GM18507 (cell line): ENCODE measurements around the gene ABTB1.

Experiments
- DNase-seq: peaks from one replicate; pipeline ENCODE4 v3.0.0; 2011; ENCODE audit warnings: low read depth; ENCODE audit not compliant: insufficient read length; ENCODE audit errors: extremely low spot score
- FAIRE-seq: peaks from 2 replicates; lab custom pipeline; 2011; peaks lifted over from hg19 to GRCh38; lab: Jason Lieb, UNC

ABTB1 gene

DNA sequence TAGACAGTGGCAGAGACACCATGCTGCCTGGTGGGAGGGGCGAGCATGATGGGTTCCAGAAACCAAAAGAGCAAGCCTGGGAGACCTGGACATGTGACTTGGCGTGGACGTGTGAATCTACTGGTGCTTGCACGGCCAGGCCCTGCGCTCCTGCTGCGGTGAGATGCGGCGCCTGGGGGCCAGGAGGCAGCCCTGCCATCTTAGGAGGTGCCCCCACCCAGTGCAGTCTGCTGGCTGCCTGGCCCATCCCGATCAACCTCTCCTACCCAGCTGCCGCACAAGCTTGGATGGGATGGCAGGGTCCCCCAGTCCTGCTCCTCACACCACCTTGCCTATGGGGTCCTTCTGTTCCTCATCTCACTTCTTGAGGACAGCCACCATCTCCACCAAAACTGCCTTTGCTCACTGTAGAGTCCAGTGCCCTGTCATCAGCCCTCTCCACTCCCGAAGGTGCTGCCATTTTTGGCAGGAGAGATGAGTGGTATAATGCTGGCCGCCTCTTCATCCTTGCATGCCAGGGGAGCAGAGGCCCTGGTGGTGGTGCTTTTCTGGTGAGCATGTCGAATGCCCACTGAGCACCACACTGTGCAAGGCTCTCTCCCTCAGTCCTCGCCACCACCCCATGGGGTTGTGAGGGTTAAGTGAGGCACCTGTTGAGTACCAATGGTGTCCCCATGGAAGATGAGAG, 3.1 kb upstream of the ABTB1 start:
- FAIRE-seq: no peak
- no peak for DNase-seq

DNA sequence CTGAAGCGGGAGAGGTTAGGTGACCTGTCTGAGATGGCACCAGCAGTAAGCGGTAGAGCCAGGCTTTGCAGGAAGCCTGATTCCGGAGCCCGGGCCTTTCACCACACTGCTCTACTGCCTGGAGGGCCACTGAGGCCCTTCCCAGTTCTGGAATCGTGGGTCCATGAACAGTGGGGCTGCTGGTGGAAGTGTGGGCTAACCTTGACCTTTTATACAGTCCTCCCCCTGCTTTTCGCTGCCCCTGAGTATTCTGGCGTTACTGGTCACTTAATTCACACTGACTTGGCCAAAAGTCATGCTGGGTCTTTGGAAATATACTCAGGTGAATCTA, 2.6 kb upstream of the ABTB1 start:
- FAIRE-seq: no peak
- no peak for DNase-seq

DNA sequence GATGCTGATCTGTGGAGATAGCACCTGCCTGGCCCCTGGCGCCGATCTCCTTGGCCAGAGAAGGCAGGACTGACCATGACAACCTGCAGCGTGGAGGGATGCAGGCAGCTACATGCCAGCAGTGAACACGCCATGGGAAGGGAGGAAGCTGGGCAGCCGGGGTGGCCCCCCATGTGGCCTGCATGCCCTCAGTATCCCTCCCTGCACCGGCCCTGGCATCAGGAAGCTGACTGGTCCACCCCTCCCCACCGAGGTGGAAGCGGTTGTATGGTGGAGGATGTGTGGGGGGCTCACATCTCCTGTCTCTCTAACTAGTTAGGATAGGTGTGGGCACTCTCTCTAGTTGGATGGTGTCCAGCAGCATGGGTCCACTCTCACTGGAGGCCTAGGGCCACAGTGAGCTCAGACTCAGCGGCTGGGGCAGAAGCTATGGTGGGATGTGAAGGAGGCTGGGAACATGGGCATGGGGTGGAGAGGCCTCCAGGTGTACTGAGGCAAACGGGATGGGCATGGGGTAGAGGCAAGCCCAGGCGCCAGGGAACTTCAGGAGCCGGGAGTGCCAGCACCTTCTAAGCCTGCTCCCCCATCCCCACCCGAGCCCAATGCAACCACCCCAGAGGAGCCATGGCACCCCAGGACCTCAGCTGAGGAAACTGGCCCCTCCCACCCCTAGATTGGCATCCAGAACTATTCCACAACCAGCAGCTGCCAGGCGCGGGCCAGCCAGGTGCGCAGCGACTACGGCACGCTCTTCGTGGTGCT, 1.8 kb upstream of the ABTB1 start:
- DNase-seq: no peak
- no peak for FAIRE-seq

DNA sequence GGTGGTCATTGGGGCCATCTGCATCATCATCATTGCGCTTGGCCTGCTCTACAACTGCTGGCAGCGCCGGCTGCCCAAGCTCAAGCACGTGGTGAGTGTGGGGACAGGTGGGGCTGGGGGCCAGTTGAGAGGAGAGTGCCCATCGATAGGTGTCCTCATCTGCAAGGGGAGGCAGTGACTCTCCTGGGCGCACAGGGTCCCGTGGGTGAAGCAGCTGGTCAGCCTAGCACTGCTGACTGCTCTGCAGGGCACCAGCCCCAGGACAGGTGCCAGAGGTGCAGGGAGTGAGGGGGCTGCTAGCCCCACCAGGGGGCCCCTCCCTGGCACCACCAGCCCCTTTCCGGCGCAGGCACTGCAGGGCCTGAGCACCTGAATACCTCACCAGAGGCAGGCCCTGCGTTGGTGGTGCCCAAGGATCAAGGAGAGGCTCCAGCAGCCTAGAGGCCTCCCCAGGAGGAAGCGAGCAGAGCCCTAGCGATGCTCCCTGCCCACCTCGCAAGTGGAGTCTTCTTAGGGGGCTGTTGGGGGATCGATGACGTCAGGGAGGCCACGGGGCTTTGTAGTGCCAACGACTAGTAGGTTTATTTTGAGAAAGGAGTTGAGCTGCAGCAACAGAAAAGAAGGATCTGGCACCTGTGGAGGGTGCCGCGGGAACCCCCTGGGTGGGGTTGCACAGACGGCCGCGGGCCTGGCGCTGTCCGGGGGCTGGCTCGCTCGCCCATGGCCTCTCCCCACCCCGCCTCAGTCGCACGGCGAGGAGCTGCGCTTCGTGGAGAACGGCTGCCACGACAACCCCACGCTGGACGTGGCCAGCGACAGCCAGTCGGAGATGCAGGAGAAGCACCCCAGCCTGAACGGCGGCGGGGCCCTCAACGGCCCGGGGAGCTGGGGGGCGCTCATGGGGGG, 976 bp upstream of the ABTB1 start:
- no peak for FAIRE-seq
- DNase-seq: no peak

DNA sequence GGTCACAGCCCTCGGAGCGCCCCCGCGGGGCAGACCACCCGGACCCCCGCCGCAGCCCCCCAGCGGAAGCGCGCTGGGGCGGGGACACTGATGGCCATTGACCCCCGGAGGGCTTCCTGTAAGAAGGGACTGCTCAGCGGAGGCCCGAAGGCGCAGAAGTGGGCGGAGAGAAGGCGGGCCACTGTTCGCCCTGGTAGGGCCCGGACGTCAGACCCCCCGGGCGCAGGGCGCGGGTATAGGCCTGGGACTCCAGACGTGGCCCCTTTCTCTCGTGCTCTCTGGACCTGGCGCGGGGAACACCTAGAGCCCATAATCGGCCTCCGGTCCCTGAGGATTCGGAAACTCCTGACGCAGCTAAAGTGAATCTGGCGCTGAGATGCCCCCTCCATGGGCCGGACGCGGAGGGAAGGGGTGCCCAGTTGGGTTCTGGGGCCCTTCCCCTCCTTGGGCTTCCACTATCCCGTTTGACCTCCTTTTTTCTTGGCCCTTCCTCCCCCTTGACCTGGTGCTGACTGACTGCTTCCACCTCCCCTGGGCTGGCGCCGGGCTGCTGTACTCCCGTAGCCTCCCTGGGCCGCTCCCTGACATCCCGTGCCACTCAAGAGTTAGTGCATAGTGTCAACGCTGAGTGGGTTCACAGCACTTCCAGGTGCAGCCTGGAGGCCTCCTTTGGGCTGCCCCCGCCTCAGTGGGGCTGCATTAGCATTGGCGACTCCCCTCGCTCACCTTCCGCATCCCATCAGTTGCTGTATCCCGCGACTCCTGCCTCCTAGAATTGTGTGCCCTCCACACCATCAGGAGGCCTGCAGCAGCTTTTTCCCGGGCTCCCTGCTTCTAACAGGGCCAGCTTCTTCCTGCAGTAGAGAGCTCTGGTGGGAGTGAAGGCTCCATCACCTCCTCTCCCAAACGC, 694 bp downstream of the ABTB1 start:
- no peak for DNase-seq
- no peak for FAIRE-seq

DNA sequence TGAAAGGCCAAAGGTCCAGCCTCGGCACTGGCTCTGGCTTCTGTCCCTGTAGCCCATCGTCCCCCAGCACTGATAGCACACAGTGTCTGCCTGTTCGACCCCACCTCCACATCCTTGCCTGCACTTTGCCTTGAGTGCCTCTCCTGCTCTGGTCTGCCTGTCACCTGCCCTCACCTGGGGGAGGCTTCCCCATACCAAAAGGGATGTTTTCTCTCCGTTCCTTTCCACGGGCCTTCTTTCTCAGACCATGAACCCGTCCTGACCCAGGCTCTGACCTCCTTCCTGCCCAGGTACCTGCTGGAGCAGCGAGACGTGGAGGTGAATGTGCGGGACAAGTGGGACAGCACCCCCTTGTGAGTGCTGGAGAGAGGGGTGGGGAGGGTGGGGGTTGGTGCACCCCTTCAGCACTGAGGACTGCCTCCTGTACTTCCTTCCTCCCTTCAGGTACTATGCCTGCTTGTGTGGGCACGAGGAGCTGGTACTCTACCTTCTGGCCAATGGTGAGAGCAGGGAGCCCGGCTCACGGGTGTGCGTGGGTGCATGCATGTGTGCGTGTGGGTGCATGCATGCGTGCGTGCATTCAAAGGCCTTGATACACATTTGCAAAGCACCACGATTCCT, 1.5 kb downstream of the ABTB1 start:
- DNase-seq: no peak
- no peak for FAIRE-seq

DNA sequence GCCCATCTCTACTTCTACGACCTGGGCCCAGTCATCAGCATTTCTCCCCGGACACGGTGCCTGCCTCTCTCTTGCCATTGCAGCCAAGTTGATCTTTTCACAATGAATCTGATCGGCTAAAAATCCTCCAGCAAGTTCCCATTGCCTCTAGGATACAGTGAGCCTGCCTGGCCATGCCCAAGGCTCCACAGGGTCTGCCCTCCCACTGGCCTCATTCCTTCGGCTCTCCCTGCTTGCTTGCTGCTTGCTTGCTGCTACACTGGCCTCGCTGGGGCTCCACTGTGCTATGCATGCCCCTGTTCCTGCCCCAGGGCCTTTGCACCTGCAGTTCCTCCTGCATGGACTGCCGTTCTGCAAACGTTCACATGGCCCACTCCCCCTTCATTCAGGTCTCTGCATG, 2.0 kb downstream of the ABTB1 start:
- FAIRE-seq (no peak), DNase-seq (no peak)

DNA sequence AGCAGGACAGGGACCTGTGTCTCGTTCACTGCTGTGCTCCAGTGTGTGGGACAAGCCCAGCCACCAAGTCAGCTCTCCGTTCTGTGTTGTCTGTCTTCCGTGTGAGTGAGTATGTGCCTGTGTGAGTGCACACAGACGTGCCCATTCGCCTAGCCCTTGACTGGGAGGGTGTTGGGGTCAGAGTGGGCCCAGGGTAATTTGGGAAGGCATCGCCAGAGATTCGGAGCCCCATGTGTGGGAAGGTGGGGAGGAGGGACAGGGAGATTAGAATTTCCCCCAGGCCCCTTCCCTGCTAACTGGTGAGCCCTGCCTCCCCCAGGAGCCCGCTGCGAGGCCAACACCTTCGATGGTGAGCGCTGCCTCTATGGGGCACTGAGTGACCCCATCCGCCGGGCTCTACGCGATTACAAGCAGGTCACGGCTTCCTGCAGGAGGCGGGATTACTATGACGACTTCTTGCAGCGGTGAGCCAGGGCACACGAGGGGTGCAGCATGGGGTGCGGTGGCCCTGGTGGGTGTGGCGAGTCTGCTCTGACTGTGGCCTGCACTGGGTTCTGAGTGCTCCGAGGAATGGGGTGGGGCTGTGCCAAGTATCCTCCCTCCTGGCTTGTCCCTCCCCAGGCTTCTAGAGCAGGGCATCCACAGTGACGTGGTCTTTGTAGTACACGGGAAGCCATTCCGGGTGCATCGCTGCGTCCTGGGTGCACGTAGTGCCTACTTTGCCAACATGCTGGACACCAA, 3.1 kb downstream of the ABTB1 start:
- FAIRE-seq (no peak), DNase-seq (no peak)

DNA sequence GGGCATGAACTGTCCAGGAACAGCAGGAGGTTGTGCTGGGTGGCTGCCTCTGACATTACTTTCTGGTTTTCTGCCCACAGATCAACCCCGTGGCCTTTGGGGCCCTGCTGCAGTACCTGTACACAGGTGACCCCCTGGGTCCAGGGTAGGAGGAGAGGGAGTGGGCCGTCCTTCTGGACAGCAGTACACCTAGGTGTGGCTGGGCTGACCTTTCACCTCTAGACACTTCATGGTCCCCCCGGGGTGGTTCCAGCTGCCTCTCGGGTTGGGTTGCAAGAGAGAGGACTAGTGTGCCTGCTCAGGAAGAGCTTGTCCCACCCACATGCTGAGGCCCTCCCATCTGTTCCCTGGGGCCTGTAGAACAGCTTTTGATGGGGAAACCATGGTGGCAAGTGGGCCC, 3.7 kb downstream of the ABTB1 start:
- no peak for DNase-seq
- no peak for FAIRE-seq

DNA sequence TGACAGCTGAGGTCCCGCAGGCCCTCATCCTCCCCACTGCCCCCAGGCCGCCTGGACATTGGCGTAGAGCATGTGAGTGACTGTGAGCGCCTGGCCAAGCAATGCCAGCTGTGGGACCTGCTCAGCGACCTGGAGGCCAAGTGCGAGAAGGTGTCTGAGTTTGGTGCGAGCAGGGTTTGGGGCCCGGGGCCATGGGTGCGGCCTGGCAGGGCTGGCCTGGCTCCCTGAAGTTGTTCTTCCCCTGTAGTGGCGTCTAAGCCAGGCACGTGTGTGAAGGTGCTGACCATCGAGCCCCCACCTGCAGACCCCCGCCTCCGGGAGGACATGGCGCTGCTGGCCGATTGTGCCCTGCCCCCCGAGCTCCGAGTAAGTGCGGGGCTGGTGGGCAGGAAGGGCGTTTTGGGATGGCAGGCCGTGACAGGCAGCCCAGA, 4.2 kb downstream of the ABTB1 start:
- no peak for FAIRE-seq

DNA sequence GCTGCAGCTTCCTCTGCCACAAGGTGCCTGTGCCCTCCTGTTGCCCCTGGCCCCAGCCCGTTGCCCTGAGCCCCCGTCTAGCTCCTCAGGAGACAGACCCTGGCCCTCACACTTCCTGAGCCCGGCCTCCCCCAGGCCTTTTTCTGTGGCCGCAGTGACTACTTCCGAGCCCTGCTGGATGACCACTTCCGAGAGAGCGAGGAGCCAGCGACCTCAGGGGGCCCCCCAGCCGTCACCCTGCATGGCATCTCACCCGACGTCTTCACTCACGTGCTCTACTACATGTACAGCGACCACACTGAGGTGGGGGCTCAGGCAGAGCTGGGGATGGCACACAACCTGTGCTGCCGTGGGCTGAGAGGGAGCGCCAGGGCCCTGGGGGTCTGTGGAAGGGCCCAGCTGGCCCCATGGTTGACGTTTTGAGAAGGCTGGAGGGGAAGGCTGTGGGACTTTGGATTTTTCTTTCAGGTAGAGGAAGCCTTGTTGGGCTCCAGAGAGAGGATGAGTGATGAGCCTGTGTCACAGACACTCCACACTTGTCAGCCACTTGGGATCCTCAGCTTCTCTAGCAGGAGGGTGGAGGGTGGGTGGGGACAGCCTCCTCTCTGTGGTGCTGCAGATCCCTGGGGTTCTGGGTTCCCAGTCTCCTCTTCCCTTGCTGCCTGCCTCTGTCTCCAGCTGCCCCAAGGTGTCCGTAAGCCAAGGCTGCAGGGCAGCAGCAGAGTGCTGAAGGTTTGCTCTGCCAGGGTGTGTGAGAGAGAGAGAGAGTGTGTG, 5.0 kb downstream of the ABTB1 start:
- FAIRE-seq: no peak
- no peak for DNase-seq

More for the DNA sequence above, 4.2 kb downstream of the ABTB1 start:
- no peak for DNase-seq

DNA sequence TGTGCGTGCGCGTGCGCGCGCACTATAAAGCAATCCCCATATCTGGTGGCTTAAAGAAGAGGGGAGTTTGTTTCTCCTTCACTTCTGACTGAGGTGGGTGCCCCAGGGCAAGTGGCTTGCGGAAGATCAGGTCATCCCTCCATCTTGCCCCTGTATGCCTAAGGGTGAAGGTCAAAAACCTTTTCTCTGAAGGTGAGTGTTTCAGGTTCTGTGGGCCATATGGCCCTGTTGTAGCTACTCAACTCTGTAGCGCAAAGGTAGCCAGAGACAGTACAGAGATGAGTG, 5.5 kb downstream of the ABTB1 start:
- FAIRE-seq: no peak
- no peak for DNase-seq

DNA sequence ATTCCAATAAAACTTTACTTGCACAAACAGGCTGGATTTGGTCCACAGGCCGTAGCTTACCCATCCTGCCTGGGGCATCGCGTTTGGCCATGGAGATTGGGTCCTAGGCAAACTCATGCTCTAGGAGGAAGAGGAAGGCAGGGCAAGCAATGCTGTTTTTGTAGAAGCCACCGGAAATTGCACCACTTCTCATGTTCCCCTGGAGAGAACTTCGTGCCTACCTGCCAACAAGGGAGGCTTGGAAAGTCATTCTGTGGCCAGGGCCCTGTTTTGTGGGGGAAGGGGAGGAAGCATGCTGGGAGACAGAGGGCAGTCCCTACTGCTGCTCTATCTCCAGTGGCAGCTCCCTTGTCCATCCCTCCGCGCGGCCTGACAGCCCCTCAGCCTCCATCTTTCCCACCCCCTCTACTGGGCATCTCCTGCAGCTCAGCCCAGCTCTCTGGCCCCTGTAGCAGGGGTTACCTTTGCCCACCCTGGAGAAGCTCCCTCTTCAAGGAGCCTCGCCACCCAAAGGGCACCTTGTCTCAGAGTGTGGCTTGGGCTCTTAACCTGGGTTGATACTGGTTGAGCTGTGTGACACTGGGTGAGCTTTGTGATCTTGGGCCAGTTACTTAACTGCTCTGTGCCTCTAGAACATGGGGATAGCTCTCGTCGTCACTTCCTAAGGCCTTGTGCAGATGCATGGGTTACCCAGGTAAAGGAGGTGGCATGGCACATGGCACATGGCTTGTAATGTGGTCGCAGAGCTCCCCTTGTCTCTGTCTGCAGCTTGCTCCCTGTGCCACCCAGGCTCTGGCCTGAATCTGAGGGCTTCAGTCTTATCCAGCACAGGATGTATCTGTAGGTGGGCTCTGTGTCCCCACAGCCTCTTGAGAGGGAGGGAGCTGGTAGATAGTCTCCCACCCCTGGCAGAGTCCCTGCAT, 6.1 kb downstream of the ABTB1 start:
- DNase-seq (no peak), FAIRE-seq (no peak)

DNA sequence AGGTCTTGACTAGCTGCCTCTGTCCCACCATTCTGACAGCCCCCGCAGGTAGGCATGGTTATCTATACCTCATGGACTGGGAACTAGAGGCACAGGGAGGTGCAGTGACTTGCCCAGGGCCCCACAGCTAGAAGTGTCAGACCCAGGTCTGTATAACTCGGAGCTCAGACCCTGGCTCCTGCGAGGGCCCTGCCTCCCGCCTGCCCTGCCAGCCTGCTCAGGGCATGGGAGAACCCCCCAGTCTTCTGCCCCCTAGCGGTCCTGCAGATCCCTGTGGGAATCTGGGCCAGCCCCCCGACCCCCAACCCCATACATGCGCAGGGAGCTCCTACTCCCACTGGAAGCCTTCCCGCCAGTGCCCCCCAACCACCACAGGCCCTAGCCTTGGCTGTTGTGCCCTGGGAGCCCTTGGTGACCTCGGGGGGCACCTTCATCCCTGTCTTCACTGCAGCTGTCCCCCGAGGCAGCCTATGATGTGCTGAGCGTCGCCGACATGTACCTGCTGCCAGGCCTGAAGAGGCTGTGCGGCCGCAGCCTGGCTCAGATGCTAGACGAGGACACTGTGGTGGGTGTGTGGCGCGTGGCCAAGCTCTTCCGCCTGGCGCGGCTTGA, 6.9 kb downstream of the ABTB1 start:
- DNase-seq (no peak), FAIRE-seq (no peak)

DNA sequence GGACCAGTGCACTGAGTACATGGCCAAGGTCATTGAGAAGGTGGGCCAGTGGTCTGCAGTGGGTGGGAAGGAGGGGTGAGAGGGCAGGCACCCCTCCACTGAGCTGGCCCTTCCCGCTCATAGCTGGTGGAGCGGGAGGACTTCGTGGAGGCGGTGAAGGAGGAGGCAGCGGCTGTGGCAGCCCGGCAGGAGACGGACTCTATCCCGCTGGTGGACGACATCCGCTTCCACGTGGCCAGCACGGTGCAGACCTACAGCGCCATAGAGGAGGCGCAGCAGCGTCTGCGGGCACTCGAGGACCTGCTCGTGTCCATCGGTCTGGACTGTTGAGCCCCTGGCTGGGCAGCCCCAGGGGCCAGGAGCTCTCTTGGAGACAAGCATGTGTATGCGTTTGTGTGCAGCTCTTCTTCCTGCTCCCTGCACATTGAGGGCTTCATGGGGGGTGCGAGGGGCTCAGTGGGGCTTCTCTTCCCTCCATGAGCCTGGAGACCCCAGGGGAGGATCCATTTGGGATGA, 7.5 kb downstream of the ABTB1 start:
- FAIRE-seq: no peak

DNA sequence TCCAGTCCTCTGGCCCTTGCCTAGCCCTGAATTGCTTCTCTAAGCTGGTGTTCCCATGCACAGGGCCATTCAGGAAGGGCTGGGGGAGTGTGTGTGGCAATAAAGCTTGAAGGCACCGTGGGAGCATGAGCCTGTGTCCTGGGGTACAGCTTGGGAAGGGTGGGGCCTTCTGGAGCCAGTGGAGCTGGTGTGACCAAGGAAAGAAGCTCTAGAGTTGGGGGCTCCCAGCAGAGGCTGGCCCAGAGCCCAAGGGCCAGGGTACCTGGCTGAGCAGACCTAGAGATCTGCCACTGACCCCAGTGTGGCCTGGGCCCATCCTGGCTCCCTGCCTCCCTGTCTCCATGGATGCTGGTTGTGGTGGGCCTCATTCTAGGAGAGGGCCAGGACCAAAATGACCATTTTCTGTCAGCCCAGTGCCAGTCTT, 8.1 kb downstream of the ABTB1 start:
- DNase-seq (no peak), FAIRE-seq (no peak)

More for the DNA sequence above, 7.5 kb downstream of the ABTB1 start:
- no peak for DNase-seq
